SJCRH30 (cell line): ENCODE data around the gene MROH2A. TPM values are rescaled to one million over a fixed set of nuclear protein-coding genes. Genes with fewer than 3 reads are reported as not detected.

Experiments used
- DNase-seq, 2 experiments: peaks; one replicate each; pipeline ENCODE4 v3.0.0-alpha.2; 2015 to 2020
- H3K27ac ChIP-seq: fragments of 250-450 bp; sonication (Bioruptor Pico); 2 replicates; pipeline ENCODE4 v1.5.1; 2020; ENCODE audit warnings: mild to moderate bottlenecking, moderate library complexity
- H3K27me3 ChIP-seq: fragments of 250-450 bp; sonication (Bioruptor Pico); 2 replicates; pipeline ENCODE4 v1.5.1; 2020; ENCODE audit warnings: mild to moderate bottlenecking, moderate library complexity
- H3K36me3 ChIP-seq: fragments of 250-450 bp; sonication (Bioruptor Pico); 2 replicates; pipeline ENCODE4 v1.5.1; 2020; ENCODE audit warnings: mild to moderate bottlenecking, moderate library complexity
- H3K4me1 ChIP-seq: fragments of 250-450 bp; sonication (Bioruptor Pico); 2 replicates; pipeline ENCODE4 v1.5.1; 2020; ENCODE audit warnings: mild to moderate bottlenecking, moderate library complexity
- H3K4me3 ChIP-seq: fragments of 250-450 bp; sonication (Bioruptor Pico); 2 replicates; pipeline ENCODE4 v1.5.1; 2020; ENCODE audit warnings: mild to moderate bottlenecking, moderate library complexity
- H3K9me3 ChIP-seq: fragments of 250-450 bp; sonication (Bioruptor Pico); replicated peaks from 2 replicates; pipeline ENCODE4 v1.5.1; 2020; ENCODE audit warnings: mild to moderate bottlenecking, moderate library complexity
- total RNA-seq: library from RNA; depleted of rRNA; stranded (reverse); fragments of >200 nt; shearing (Covaris generic); gene quantifications from 2 replicates; pipeline ENCODE4 v1.2.3, GENCODE V29; 2014

Gene MROH2A
- total RNA-seq, 1 experiment from 2014 or later = not detected

DNA sequence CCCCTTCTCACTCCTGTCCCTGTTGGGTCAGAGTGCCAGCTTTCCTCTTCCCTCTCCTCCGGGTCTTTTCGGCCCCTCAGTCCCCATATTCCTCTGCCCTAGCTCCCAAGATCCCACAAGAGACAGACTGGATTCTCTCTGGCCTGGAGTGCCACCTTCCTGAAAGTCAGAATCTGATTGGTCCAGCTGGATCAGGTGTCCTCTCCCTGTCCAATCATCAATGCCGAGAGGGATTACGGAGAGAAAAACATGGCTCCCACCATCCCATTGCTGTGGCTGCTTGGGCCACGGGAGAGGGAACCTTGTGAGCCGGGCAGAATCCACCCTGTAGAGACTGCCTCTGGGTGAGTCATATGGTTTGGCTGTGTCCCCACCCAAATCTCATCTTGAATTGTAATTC lies 2.7 kb upstream of the MROH2A start:
- H3K27me3 ChIP-seq = 0 out of 2 replicates have a peak, but pooled peaks cover 4% of the 10 kb centered on the region
- no peaks in the 10 kb centered on the region for H3K9me3 ChIP-seq
- H3K27ac ChIP-seq = no peak overlapping the region
- no peak overlapping the region for H3K4me3 ChIP-seq
- H3K4me1 ChIP-seq = no peaks in the 10 kb centered on the region
- no peak for DNase-seq
- no peaks in the 10 kb centered on the region for H3K36me3 ChIP-seq

DNA sequence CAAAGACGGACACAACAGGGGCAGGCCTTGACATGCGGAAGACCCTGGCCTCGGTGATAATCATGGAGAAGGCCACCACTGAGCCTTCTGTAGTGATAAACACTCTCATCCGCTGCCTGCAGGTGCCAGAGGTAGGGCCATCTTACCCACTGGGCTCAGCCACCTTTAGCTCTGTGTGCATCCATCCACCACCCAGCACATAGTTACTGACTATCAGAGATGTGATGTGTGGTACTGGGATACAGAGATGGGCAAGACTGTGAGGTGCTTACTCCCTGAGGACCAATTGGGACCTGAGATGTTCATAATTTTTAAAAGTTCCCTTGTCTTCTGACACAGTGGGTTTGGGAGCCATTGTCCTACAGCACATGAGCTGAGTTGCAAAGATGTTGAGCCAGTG lies 1.6 kb downstream of the MROH2A start:
- Histone ChIP-seq H3K27me3 (no peaks in the 10 kb centered on the region), H3K4me3 (no peak overlapping the region), H3K9me3 (no peaks in the 10 kb centered on the region), H3K27ac (no peak overlapping the region), H3K36me3 (no peaks in the 10 kb centered on the region), H3K4me1 (no peaks in the 10 kb centered on the region)
- DNase-seq = no peak

DNA sequence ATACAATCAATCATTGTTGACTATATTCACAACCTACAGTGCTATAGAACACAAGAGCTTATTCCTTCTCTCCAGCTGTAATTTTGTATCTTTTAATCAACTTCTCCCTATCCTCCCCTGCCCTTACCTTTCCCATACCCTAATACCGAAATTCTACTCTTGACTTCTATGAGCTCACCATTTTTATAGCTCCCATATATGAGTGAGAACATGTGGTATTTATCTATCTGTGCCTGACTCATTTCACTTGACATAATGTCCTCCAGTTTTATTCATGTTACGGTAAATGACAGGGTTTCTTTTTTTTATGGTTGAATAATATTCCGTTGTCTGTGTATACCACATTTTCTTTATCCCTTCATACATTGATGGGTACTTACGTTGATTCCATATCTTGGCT lies 2.6 kb downstream of the MROH2A start:
- no peaks in the 10 kb centered on the region for H3K27me3 ChIP-seq

GRCh38 chr2:233789554-233789953 lies 11.4 kb downstream of the MROH2A start:
- no peaks in the 10 kb centered on the region for H3K27me3 ChIP-seq
- H3K4me3 ChIP-seq = no peak overlapping the region
- no peaks in the 10 kb centered on the region for H3K9me3 ChIP-seq
- no peak overlapping the region for H3K27ac ChIP-seq
- H3K4me1 ChIP-seq = no peaks in the 10 kb centered on the region
- H3K36me3 ChIP-seq = no peaks in the 10 kb centered on the region
- no peak for DNase-seq

More for the DNA sequence above, 2.6 kb downstream of the MROH2A start:
- DNase-seq = no peak
- H3K9me3 ChIP-seq = no peaks in the 10 kb centered on the region
- no peaks in the 10 kb centered on the region for H3K36me3 ChIP-seq
- H3K27ac ChIP-seq = no peak overlapping the region
- no peak overlapping the region for H3K4me3 ChIP-seq
- H3K4me1 ChIP-seq = no peaks in the 10 kb centered on the region

- Histone ChIP-seq H3K4me1 (no peaks in the 10 kb centered on the region), H3K9me3 (no peaks in the 10 kb centered on the region), H3K27ac (no peak overlapping the region), H3K4me3 (no peak overlapping the region), H3K36me3 (no peaks in the 10 kb centered on the region), H3K27me3 (no peaks in the 10 kb centered on the region)
- DNase-seq = no peak
Measured at GRCh38 chr2:233791151-233791882, 13.2 kb downstream of the MROH2A start.

- H3K27me3 ChIP-seq = no peaks in the 10 kb centered on the region
- no peak overlapping the region for H3K4me3 ChIP-seq
- DNase-seq = no peak
- H3K4me1 ChIP-seq = no peaks in the 10 kb centered on the region
- H3K36me3 ChIP-seq = no peaks in the 10 kb centered on the region
- H3K9me3 ChIP-seq = no peaks in the 10 kb centered on the region
- H3K27ac ChIP-seq = no peak overlapping the region
Measured at GRCh38 chr2:233791883-233792329, 13.8 kb downstream of the MROH2A start.

DNA sequence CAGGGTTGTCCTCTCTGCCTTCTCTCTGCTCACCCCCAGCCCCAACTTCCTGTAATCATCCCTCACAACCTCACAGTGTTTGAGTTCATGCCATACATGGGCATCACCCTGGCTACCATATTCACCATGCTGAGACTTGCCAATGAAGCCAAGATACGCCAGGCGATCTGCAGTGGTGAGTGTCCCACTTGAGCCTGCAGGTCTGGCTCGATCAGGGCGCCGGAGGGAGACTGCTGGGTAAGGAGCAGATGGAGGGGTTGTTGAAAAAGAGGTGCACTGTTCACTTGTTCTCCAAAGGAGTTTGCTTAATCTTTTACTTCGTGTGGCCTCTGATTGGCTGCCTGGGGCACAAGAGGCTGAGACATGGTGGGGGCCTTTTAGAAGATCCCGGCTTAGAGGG lies 14.6 kb downstream of the MROH2A start:
- no peaks in the 10 kb centered on the region for H3K36me3 ChIP-seq
- DNase-seq = no peak
- no peaks in the 10 kb centered on the region for H3K4me1 ChIP-seq

GRCh38 chr2:233793465-233794127 lies 15.5 kb downstream of the MROH2A start:
- no peak for DNase-seq
- Histone ChIP-seq H3K27ac (no peak overlapping the region), H3K4me1 (no peaks in the 10 kb centered on the region), H3K9me3 (no peaks in the 10 kb centered on the region), H3K36me3 (no peaks in the 10 kb centered on the region), H3K4me3 (no peak overlapping the region), H3K27me3 (no peaks in the 10 kb centered on the region; the same call in 1 of the 2 replicates)

More for the DNA sequence above, 14.6 kb downstream of the MROH2A start:
- Histone ChIP-seq H3K27me3 (no peaks in the 10 kb centered on the region), H3K9me3 (no peaks in the 10 kb centered on the region), H3K4me3 (no peak overlapping the region), H3K27ac (no peak overlapping the region)

DNA sequence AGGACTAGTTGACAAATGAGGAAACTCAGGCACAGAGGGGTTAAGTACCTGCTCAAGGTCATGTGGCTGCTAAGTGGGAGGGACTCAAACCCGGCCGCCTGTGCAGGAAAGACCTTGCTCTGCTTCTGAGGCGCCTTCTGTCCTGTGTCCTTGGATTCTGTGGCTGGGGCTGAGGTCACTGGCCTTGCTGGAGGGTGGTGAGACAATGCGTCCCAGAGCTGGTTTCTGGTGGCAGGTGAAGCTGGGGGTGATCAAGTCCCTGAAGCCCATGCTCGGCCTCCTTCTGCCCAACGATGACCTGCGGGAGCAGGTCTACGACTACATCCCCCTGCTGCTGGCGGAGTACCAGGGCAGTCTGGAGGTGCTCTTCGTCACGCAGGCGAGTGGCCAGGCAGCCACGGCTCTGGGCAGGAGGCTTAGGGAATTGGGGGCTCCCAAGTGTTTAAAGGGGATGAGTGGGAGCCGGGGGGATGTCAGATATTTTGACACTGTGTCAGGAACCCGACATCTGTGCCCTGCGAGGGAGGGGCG lies 16.1 kb downstream of the MROH2A start:
- H3K9me3 ChIP-seq = no peaks in the 10 kb centered on the region
- no peaks in the 10 kb centered on the region; the same call in 1 of the 2 replicates for H3K27me3 ChIP-seq
- no peak for DNase-seq
- H3K27ac ChIP-seq = no peak overlapping the region
- H3K4me1 ChIP-seq = no peaks in the 10 kb centered on the region
- no peaks in the 10 kb centered on the region for H3K36me3 ChIP-seq
- no peak overlapping the region for H3K4me3 ChIP-seq

DNA sequence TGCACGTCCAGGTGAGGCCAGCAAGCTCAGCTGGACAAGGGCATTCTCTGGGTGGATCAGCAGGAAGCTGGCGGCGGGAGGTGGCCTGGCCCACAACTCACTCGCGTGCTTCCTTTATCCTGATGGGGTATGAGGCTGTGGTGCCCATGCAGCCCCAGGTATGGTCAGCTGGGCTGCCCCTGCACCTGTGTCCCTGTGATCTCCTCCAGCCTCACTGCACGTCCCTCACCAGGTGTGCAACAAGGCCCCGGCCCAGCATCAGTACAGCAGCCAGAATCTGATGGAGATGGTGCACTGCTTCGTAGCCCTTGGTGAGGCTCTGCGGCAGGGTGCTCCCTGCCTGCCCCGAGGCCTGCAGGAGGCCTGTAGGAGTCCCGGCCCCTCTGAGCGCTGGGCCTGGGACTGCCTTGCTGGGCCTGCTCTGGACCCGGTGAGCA lies 17.6 kb downstream of the MROH2A start:
- Histone ChIP-seq H3K9me3 (no peaks in the 10 kb centered on the region; the same call in 1 of the 2 replicates), H3K36me3 (no peaks in the 10 kb centered on the region), H3K27me3 (no peaks in the 10 kb centered on the region; the same call in 1 of the 2 replicates), H3K4me1 (no peaks in the 10 kb centered on the region), H3K4me3 (no peak overlapping the region), H3K27ac (no peak overlapping the region)
- no peak for DNase-seq

DNA sequence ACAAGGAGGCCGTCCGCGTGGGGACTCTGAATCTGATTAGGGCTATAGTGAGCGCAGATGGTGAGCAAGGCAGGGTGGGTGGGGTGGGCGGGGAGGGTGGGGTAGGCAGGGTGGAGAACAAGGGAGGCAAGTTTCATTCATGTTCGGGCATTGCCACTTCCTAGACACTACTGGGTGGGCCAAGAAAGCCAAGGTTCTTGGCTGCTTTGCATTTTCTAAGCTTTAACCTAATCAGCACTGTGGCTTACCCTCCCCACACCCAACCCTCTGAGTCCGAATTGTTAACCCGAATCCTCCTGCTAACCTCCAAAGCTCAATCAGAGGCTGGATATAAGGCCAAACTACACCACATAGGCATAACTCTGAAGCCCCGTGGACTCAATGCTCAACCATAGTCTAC lies 18.1 kb downstream of the MROH2A start:
- Histone ChIP-seq H3K4me3 (no peak overlapping the region), H3K4me1 (no peaks in the 10 kb centered on the region), H3K36me3 (no peaks in the 10 kb centered on the region), H3K9me3 (no peaks in the 10 kb centered on the region; the same call in 1 of the 2 replicates), H3K27ac (no peak overlapping the region), H3K27me3 (no peaks in the 10 kb centered on the region; the same call in 1 of the 2 replicates)
- no peak for DNase-seq

DNA sequence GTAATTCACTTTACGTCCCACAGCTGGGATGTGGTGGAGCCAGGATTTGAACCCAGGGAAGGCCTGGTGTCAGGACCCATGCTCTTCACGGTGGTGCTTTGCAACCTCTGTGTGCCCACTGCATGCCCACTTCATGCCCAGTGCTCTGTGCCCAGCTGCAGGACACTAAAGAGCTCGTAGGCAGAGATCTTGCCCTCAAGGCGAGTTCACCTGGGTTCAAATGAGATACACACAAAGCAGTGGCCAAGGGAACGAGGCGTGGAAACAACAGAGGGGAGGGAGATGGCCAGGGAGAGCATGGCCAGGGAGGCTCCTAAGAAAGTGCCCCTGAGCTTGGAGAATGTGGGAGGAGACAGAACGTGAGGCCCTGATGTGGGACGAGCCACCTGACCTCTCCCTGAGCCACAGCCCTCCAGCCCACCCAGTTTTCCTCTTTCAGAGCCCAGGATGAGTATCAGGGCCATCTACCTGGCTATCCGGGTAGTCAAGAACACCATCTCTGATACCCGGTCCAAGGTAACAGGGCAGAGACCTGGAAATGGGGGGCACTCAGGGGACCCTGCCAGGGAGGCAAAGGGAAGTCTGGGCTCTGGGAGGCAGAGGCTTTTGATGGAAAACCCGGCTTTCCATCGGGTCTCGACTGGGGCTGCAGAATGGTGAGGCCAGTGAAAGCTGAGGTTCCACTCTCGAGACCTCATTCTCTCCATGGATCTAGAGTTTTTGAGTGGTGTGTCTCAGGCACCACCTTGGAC lies 20.4 kb downstream of the MROH2A start:
- no peaks in the 10 kb centered on the region; the same call in 1 of the 2 replicates for H3K9me3 ChIP-seq
- H3K4me3 ChIP-seq = no peak overlapping the region
- no peak for DNase-seq
- no peaks in the 10 kb centered on the region for H3K4me1 ChIP-seq
- no peak overlapping the region for H3K27ac ChIP-seq
- no peaks in the 10 kb centered on the region for H3K36me3 ChIP-seq
- H3K27me3 ChIP-seq = no peaks in the 10 kb centered on the region; the same call in 1 of the 2 replicates

DNA sequence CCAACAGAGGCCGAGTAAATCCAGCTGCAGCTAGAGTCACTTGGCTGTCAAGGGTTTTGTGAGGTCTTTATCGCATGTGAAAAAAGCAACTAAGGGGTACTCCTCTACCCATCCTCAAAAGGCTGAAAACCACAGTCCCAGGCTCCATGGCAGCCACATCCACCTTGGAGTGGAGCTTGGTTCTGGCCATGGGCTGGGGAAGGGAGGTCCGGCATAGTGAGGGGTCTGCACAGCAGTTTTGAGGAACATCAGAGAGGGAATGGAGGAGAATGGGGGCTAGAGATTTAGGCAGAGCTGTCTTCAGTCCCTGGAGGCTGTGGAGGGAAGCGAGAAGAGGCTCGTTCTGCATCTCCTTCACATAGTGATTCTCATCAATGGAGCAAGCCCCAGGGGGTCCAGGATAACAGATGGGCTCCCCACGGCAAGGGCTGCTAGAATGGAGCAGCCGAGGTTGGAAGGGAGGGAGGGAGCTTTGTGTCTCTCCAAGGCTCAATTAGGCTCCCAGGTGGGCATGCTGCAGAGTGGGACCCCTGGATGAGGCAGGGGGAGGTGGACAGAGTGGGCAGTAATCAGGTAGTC lies 21.0 kb downstream of the MROH2A start:
- DNase-seq = no peak
- no peaks in the 10 kb centered on the region for H3K36me3 ChIP-seq
- H3K9me3 ChIP-seq = no peaks in the 10 kb centered on the region; the same call in 1 of the 2 replicates
- no peak overlapping the region for H3K4me3 ChIP-seq
- no peaks in the 10 kb centered on the region for H3K4me1 ChIP-seq
- H3K27ac ChIP-seq = no peak overlapping the region
- H3K27me3 ChIP-seq = no peaks in the 10 kb centered on the region; the same call in 1 of the 2 replicates

GRCh38 chr2:233799716-233800115 lies 21.6 kb downstream of the MROH2A start:
- H3K9me3 ChIP-seq = no peaks in the 10 kb centered on the region; the same call in 1 of the 2 replicates
- no peaks in the 10 kb centered on the region for H3K4me1 ChIP-seq
- H3K27ac ChIP-seq = no peak overlapping the region
- no peaks in the 10 kb centered on the region for H3K36me3 ChIP-seq
- H3K4me3 ChIP-seq = no peak overlapping the region
- no peak for DNase-seq
- H3K27me3 ChIP-seq = no peaks in the 10 kb centered on the region; the same call in 1 of the 2 replicates
